ENCODE measurements around the gene EEA1.
A peak's percentile ranks its signal among the peaks of the same experiment; 100 is the strongest.

Gene EEA1

DNA sequence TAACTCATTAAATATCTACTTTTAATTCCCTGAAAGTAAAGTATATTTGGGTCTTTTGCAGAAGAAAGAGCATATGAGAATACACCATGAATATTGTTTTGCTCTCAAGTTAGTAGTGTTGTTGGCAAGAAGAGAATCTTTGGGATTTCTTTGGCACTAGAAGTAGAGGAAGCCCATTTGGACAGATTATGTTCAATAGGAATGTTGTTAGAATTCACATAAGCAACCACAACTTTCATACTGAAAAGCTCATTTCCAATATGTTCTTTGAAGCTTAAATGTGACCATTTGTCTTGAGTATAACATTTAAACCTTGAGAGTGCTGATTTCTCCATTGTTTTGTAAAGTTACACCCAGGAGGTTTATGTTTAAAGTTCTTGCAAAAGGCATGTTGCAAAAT is 188.7 kb downstream of the EEA1 start:
- H2AFZ ChIP-seq = no peak overlapping the region
- no peak overlapping the region for H3K4me2 ChIP-seq (ENCODE audit: low read length)
- H3K36me3 ChIP-seq (ENCODE audit: control insufficient read depth, insufficient read depth, low read length) = no peaks in the 10 kb centered on the region
- no peaks in the 10 kb centered on the region for H3K27me3 ChIP-seq (ENCODE audit: control insufficient read depth, insufficient read depth, low read length)
- H3K9ac ChIP-seq = no peak overlapping the region
- no peaks in the 10 kb centered on the region for H3K9me3 ChIP-seq (ENCODE audit: control insufficient read depth, low read length)
- peaks cover 7% of the 10 kb centered on the region for H3K4me1 ChIP-seq
- TF ChIP-seq, protein P1, sequence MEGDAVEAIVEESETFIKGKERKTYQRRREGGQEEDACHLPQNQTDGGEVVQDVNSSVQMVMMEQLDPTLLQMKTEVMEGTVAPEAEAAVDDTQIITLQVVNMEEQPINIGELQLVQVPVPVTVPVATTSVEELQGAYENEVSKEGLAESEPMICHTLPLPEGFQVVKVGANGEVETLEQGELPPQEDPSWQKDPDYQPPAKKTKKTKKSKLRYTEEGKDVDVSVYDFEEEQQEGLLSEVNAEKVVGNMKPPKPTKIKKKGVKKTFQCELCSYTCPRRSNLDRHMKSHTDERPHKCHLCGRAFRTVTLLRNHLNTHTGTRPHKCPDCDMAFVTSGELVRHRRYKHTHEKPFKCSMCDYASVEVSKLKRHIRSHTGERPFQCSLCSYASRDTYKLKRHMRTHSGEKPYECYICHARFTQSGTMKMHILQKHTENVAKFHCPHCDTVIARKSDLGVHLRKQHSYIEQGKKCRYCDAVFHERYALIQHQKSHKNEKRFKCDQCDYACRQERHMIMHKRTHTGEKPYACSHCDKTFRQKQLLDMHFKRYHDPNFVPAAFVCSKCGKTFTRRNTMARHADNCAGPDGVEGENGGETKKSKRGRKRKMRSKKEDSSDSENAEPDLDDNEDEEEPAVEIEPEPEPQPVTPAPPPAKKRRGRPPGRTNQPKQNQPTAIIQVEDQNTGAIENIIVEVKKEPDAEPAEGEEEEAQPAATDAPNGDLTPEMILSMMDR (IDR thresholded peaks at IDR 0.05) = no peak
- H3K79me2 ChIP-seq = no peaks in the 10 kb centered on the region
- no peak overlapping the region for H3K27ac ChIP-seq
- H3K4me3 ChIP-seq (ENCODE audit: low read depth, low read length) = no peak overlapping the region

DNA sequence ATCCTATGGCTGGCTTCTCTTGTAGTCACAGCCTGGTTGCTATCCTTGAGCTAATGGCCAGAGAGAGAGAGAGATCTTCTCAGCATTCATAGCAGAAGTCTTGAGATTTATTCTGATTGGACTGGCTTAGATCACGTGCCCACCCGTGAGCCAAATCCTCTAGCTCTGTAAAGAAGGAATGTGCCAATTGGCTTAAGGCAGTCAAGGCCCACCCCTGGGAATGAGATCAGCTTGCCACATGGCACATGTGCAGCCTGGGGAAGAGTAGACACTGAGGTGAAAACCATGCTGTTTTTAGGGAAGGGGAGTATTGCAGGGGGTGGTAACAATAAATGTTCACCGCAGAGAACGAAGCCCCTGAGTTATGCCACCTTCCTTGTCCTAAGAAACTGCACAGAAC is 190.0 kb downstream of the EEA1 start:
- TF ChIP-seq, protein P1 (IDR thresholded peaks at IDR 0.05) = no peak
- H3K36me3 ChIP-seq (ENCODE audit: control insufficient read depth, insufficient read depth, low read length) = no peaks in the 10 kb centered on the region
- no peak overlapping the region for H3K4me2 ChIP-seq (ENCODE audit: low read length)
- H2AFZ ChIP-seq = peak overlapping the region; percentile 3
- peaks cover 11% of the 10 kb centered on the region for H3K4me1 ChIP-seq
- no peaks in the 10 kb centered on the region for H3K79me2 ChIP-seq
- H3K4me3 ChIP-seq (ENCODE audit: low read depth, low read length) = no peak overlapping the region
- H3K9ac ChIP-seq = no peak overlapping the region
- no peak overlapping the region for H3K27ac ChIP-seq
- no peaks in the 10 kb centered on the region for H3K27me3 ChIP-seq (ENCODE audit: control insufficient read depth, insufficient read depth, low read length)
- H3K9me3 ChIP-seq (ENCODE audit: control insufficient read depth, low read length) = no peaks in the 10 kb centered on the region

DNA sequence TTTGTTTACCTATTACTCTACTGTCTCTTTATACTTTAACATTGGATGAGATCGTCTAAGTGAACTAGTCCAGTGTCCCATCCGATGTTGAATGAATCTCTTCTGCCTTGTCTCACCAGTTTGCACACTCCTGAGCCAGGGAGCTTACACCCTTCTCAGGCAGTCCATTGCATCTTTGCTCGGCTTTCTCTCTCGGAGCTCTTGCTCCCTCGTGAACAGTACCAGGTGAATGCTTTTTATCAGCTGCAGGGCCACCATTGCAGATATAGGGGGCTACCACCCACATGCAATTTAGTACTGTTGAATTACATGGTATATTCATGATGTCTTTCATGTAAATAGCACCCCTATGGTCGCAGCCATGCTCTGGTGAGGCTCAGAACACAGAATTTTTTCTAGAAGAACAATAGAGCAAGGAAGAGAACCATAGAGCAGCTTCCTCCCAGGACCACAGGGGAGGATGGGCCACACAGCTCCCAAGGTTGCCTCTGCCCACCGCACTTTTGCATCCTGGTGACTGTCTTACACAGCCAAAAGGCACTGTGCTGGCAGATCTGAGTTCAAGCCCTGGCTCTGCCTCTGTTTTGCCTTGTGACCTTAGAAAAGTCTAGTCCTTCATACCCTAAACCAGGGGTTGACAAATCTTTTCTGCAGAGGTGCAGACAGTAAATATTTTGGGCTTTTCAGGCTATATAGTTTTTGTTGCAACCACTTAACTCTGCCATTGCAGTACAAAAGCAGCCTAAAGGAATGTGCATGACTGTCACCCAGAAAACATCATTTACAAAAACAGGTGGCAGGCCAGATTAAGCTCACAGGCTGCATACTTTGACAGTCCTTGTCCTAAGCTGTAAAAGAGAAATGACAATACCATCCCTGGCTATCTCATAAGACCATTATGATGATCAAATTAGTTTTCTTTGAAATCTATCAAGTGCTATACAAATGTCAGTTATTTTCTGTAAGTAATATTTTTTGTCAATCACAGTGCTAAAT is 190.9 kb downstream of the EEA1 start:
- Histone ChIP-seq H3K4me2 (ENCODE audit: low read length) (no peak overlapping the region), H3K36me3 (ENCODE audit: control insufficient read depth, insufficient read depth, low read length) (no peaks in the 10 kb centered on the region), H3K4me3 (ENCODE audit: low read depth, low read length) (no peak overlapping the region), H3K9me3 (ENCODE audit: control insufficient read depth, low read length) (no peaks in the 10 kb centered on the region), H3K4me1 (peaks cover 11% of the 10 kb centered on the region), H3K79me2 (no peaks in the 10 kb centered on the region), H3K27me3 (ENCODE audit: control insufficient read depth, insufficient read depth, low read length) (no peaks in the 10 kb centered on the region), H3K27ac (no peak overlapping the region), H3K9ac (no peak overlapping the region), H2AFZ (peak overlapping the region; percentile 4)
- TF ChIP-seq, protein P1 (IDR thresholded peaks at IDR 0.05) = no peak

DNA sequence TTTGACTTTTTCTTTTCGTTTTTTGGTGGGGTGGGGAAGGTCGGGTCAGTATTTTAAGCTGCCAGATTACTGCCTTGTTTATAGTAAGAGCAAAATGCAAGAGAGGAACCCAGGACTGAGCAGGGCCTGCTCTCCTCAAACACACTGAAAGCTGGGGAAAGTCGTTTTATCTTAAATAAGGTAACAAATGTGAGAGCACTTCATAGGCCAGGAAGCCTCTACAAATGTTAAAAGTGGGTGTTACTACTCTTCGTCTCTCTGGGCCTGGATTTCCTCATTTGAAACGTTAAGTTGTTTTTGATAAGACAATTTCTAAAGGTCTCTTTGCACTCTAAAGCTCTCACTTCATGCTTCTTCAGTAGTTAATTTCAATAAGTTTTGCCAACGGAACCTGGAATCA is 192.5 kb downstream of the EEA1 start:
- no peak overlapping the region for H3K4me3 ChIP-seq (ENCODE audit: low read depth, low read length)
- H3K27me3 ChIP-seq (ENCODE audit: control insufficient read depth, insufficient read depth, low read length) = no peaks in the 10 kb centered on the region
- H3K4me1 ChIP-seq = peaks cover 11% of the 10 kb centered on the region
- H3K79me2 ChIP-seq = no peaks in the 10 kb centered on the region
- H3K9me3 ChIP-seq (ENCODE audit: control insufficient read depth, low read length) = no peaks in the 10 kb centered on the region
- no peaks in the 10 kb centered on the region for H3K36me3 ChIP-seq (ENCODE audit: control insufficient read depth, insufficient read depth, low read length)
- H3K4me2 ChIP-seq (ENCODE audit: low read length) = no peak overlapping the region
- TF ChIP-seq, protein P1 (IDR thresholded peaks at IDR 0.05) = no peak
- peak overlapping the region; percentile 66 for H2AFZ ChIP-seq
- no peak overlapping the region for H3K27ac ChIP-seq
- H3K9ac ChIP-seq = no peak overlapping the region
